Measurements from ENCODE around the gene ELAVL3. TPM values are rescaled to one million over a fixed set of nuclear protein-coding genes. Genes with fewer than 3 reads are reported as not detected.
"Not testable (repeated sequence)": the region's sequence is repeated elsewhere in the genome, so short reads cannot be mapped to it uniquely, and the experiment has no call there.

Gene ELAVL3
- total and polyA plus RNA-seq, 2 of the 8 experiments (the other 6 are each of a cell fraction or from before 2014, with no cell fraction given), result 0.80 to 1.0 TPM

DNA sequence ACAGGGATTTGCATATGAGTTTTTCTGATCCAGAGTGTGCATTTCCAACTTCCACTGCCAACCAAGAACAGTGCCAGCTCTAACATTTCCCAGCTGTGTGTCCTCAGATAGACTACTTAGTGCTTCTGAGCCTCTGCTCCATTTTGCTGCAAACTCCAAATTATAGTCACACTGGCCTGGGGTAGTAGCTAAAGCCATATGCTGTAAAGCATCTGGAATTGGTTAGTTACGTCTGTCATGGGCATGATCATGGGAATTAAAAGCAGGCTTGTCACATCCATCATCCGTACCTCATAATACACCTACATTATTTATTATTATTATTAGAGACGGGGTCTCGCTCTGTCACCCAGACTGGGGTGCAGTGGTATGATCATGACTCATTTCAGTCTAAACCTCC lies 7.1 kb downstream of the ELAVL3 start (continued):
- TF ChIP-seq, protein P1, sequence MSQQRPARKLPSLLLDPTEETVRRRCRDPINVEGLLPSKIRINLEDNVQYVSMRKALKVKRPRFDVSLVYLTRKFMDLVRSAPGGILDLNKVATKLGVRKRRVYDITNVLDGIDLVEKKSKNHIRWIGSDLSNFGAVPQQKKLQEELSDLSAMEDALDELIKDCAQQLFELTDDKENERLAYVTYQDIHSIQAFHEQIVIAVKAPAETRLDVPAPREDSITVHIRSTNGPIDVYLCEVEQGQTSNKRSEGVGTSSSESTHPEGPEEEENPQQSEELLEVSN (IDR thresholded peaks at IDR 0.05), result no peak

GRCh38 chr19:11468266-11468845 lies 12.5 kb downstream of the ELAVL3 start:
- H3K4me2 ChIP-seq (ENCODE audit: insufficient read depth in 1 of 2, low read depth in 2 of 2, low read length in 2 of 2); H3K79me2 ChIP-seq (ENCODE audit: control insufficient read depth in 1 of 2, insufficient read depth in 2 of 2, low read length in 2 of 2); H3K56ac ChIP-seq (replicated peaks; ENCODE audit: insufficient read length, low read depth, low read length); H3K18ac ChIP-seq (ENCODE audit: extremely low read depth, low read length); H3K4ac ChIP-seq (replicated peaks; ENCODE audit: insufficient read length, low read depth, low read length); H2BK120ac ChIP-seq (replicated peaks; ENCODE audit: low read depth, low read length); H3K9ac ChIP-seq (replicated peaks in 1 of 4; ENCODE audit: extremely low read depth in 1 of 4, low read depth in 3 of 4, low read length in 3 of 4); H2AFZ ChIP-seq (ENCODE audit: low read length); H4K91ac ChIP-seq (replicated peaks; ENCODE audit: insufficient read length, low read length); H3K14ac ChIP-seq (ENCODE audit: insufficient read length); H4K20me1 ChIP-seq (replicated peaks in 1 of 2; ENCODE audit: control insufficient read depth in 1 of 2, insufficient read depth in 2 of 2, low read length in 2 of 2); H3K27me3 ChIP-seq (replicated peaks in 1 of 4; ENCODE audit: control insufficient read depth in 3 of 4, extremely low read depth in 1 of 4, insufficient read depth in 3 of 4, low read length in 3 of 4); FAIRE-seq; H2BK15ac ChIP-seq (ENCODE audit: low read length); H3K9me3 ChIP-seq (ENCODE audit: insufficient read depth in 2 of 2, low read depth in 1 of 2, low read length in 1 of 2); H2BK12ac ChIP-seq (ENCODE audit: low read depth, low read length); H4K5ac ChIP-seq (ENCODE audit: insufficient read length, low read depth, low read length); H2BK5ac ChIP-seq (ENCODE audit: low read depth, low read length); H4K8ac ChIP-seq (ENCODE audit: extremely low read depth, insufficient read depth, low read length); H3K23me2 ChIP-seq (ENCODE audit: low read depth, low read length); H3K79me1 ChIP-seq (ENCODE audit: low read depth, low read length); DNase-seq (ENCODE audit: low read depth in 1 of 2, low spot score in 2 of 2); H2BK20ac ChIP-seq (ENCODE audit: low read length); H3K23ac ChIP-seq (ENCODE audit: insufficient read length); H2AK5ac ChIP-seq (ENCODE audit: low read depth, low read length); H3K4me3 ChIP-seq (ENCODE audit: extremely low read depth in 1 of 4, insufficient read depth in 2 of 4, low read depth in 3 of 4, low read length in 4 of 4); H3K27ac ChIP-seq (ENCODE audit: low read depth, low read length); H3K36me3 ChIP-seq (ENCODE audit: control insufficient read depth in 2 of 4, insufficient read depth in 4 of 4, low read length in 3 of 4): not testable (repeated sequence)
- 92% methylated on average over 7 of the region's 8 CpGs; no CpG with 5 or more reads in 1 of the 2 experiments for WGBS, 2 experiments (ENCODE audit: extremely low coverage in 1 of 2, insufficient coverage in 1 of 2, insufficient read length in 1 of 2, insufficient replicate concordance in 2 of 2, low coverage in 1 of 2, low lambda C conversion rate in 2 of 2, missing lambda C conversion rate in 1 of 2)
- ChIA-PET CTCF (ENCODE audit: partially characterized antibody) (interaction anchor here (0.7 to 3.4 kb wide), 7 partner anchors 10 to 229 kb away, joined by 3 to 17 read pairs (median 4); partner anchors contain the start of genes ODAD3 and PRKCSH), POLR2A (ENCODE audit: partially characterized antibody) (interaction anchor here (1.3 to 1.7 kb wide), 2 partner anchors 13 to 83 kb away, joined by 3 read pairs; no protein-coding TSS in a partner anchor)
- peaks cover 4 to 15% (median 10%) of the 10 kb centered on the region in 4 experiments; a peak in 6 of 7 replicates for H3K4me1 ChIP-seq (replicated peaks in 1 of 4; ENCODE audit: control insufficient read depth in 3 of 4, insufficient read depth in 4 of 4, low read length in 3 of 4)
